ENCODE results near the gene VCAM1. TPM values are rescaled to one million over a fixed set of nuclear protein-coding genes. Genes with fewer than 3 reads are reported as not detected.

VCAM1 gene
- total RNA-seq, 2 experiments from 2014 or later, result not detected

GRCh38 chr1:100731309-100731708 lies 11.8 kb downstream of the VCAM1 start:
- ATAC-seq, result no peak
- Mint-ChIP-seq H3K36me3 (ENCODE audit: low read depth) (no peaks in the 10 kb centered on the region), H3K4me1 (no peaks in the 10 kb centered on the region), H3K27ac (no peak overlapping the region), H3K9me3 (ENCODE audit: low read depth) (no peaks in the 10 kb centered on the region), H3K27me3 (peaks cover 6% of the 10 kb centered on the region), H3K4me3 (no peak overlapping the region)
- DNase-seq, result no peak
- intact Hi-C loops (cut with DNase I, micrococcal nuclease), result no loop called here
- ChIA-PET CTCF (interaction anchor here (1.0 kb wide), 1 partner anchor 73 kb away, joined by 4 read pairs; no protein-coding TSS in a partner anchor), POLR2A (interaction anchor here (0.7 kb wide), 1 partner anchor 449 kb away, joined by 3 read pairs; no protein-coding TSS in a partner anchor)

GRCh38 chr1:100731758-100732157 lies 12.2 kb downstream of the VCAM1 start:
- CTCF ChIA-PET, result no interaction called here
- Mint-ChIP-seq H3K27ac (no peak overlapping the region), H3K27me3 (peaks cover 5% of the 10 kb centered on the region), H3K4me1 (no peaks in the 10 kb centered on the region), H3K4me3 (no peak overlapping the region), H3K36me3 (ENCODE audit: low read depth) (no peaks in the 10 kb centered on the region), H3K9me3 (ENCODE audit: low read depth) (no peaks in the 10 kb centered on the region)
- POLR2A ChIA-PET, result no interaction called here
- ATAC-seq (no peak), DNase-seq (no peak)
- intact Hi-C loops (cut with DNase I, micrococcal nuclease), result no loop called here

- no peak for DNase-seq
- Mint-ChIP-seq H3K4me3 (no peak overlapping the region), H3K27me3 (no peaks in the 10 kb centered on the region), H3K27ac (no peak overlapping the region), H3K9me3 (ENCODE audit: low read depth) (no peaks in the 10 kb centered on the region), H3K36me3 (ENCODE audit: low read depth) (no peaks in the 10 kb centered on the region), H3K4me1 (no peaks in the 10 kb centered on the region)
- intact Hi-C loops (cut with DNase I, micrococcal nuclease), result no loop called here
- CTCF ChIA-PET, result interaction anchor here (0.5 kb wide), 1 partner anchor 961 kb away, joined by 3 read pairs; no protein-coding TSS in a partner anchor
- POLR2A ChIA-PET, result no interaction called here
- ATAC-seq, result no peak
Observed at GRCh38 chr1:100734676-100735075, 15.1 kb downstream of the VCAM1 start.

- Mint-ChIP-seq H3K36me3 (ENCODE audit: low read depth) (no peaks in the 10 kb centered on the region), H3K27me3 (no peaks in the 10 kb centered on the region), H3K27ac (no peak overlapping the region), H3K4me1 (no peaks in the 10 kb centered on the region), H3K4me3 (no peak overlapping the region), H3K9me3 (ENCODE audit: low read depth) (no peaks in the 10 kb centered on the region)
- ATAC-seq (no peak), DNase-seq (no peak)
- ChIA-PET CTCF (interaction anchor here (0.7 kb wide), 1 partner anchor 515 kb away, joined by 3 read pairs; no protein-coding TSS in a partner anchor), POLR2A (no interaction called here)
- intact Hi-C loops (cut with DNase I, micrococcal nuclease), result no loop called here
Observed at GRCh38 chr1:100735244-100735643, 15.7 kb downstream of the VCAM1 start.

GRCh38 chr1:100736324-100736723 lies 16.8 kb downstream of the VCAM1 start:
- no peak overlapping the region for H3K4me3 Mint-ChIP-seq
- H3K27me3 Mint-ChIP-seq, result no peaks in the 10 kb centered on the region
- ATAC-seq (no peak), DNase-seq (no peak)
- no peak overlapping the region for H3K27ac Mint-ChIP-seq
- no peaks in the 10 kb centered on the region for H3K4me1 Mint-ChIP-seq
- H3K9me3 Mint-ChIP-seq (ENCODE audit: low read depth), result no peaks in the 10 kb centered on the region
- POLR2A ChIA-PET, result no interaction called here
- no peaks in the 10 kb centered on the region for H3K36me3 Mint-ChIP-seq (ENCODE audit: low read depth)
- CTCF ChIA-PET, result no interaction called here
- intact Hi-C loops (cut with DNase I, micrococcal nuclease), result no loop called here

- ChIA-PET CTCF (interaction anchor here (1.0 kb wide), 1 partner anchor 13 kb away, joined by 3 read pairs; no protein-coding TSS in a partner anchor), POLR2A (no interaction called here)
- no peak for DNase-seq
- no peak overlapping the region for H3K27ac Mint-ChIP-seq
- no peak overlapping the region for H3K4me3 Mint-ChIP-seq
- intact Hi-C loops (cut with DNase I, micrococcal nuclease), result no loop called here
- no peak for ATAC-seq
- H3K4me1 Mint-ChIP-seq, result no peaks in the 10 kb centered on the region
- H3K36me3 Mint-ChIP-seq (ENCODE audit: low read depth), result no peaks in the 10 kb centered on the region
- H3K9me3 Mint-ChIP-seq (ENCODE audit: low read depth), result no peaks in the 10 kb centered on the region
- H3K27me3 Mint-ChIP-seq, result no peaks in the 10 kb centered on the region
Observed at GRCh38 chr1:100736746-100737145, 17.2 kb downstream of the VCAM1 start.

- Mint-ChIP-seq H3K4me3 (no peak overlapping the region), H3K27ac (no peak overlapping the region), H3K36me3 (ENCODE audit: low read depth) (no peaks in the 10 kb centered on the region), H3K9me3 (ENCODE audit: low read depth) (no peaks in the 10 kb centered on the region), H3K4me1 (no peaks in the 10 kb centered on the region), H3K27me3 (peaks cover 8% of the 10 kb centered on the region)
- CTCF ChIA-PET, result no interaction called here
- ATAC-seq, result no peak
- intact Hi-C loops (cut with DNase I, micrococcal nuclease), result no loop called here
- DNase-seq, result no peak
- POLR2A ChIA-PET, result no interaction called here
Observed at GRCh38 chr1:100746542-100746932, 27.0 kb downstream of the VCAM1 start.

- H3K36me3 Mint-ChIP-seq (ENCODE audit: low read depth), result no peaks in the 10 kb centered on the region
Observed at GRCh38 chr1:100747771-100748170, 28.2 kb downstream of the VCAM1 start.

GRCh38 chr1:100750005-100750885 lies 30.7 kb downstream of the VCAM1 start:
- Mint-ChIP-seq H3K36me3 (ENCODE audit: low read depth) (no peaks in the 10 kb centered on the region), H3K27ac (no peak overlapping the region), H3K9me3 (ENCODE audit: low read depth) (no peaks in the 10 kb centered on the region), H3K4me1 (no peaks in the 10 kb centered on the region), H3K4me3 (no peak overlapping the region), H3K27me3 (peaks cover 5% of the 10 kb centered on the region)
- no peak for ATAC-seq
- intact Hi-C loops (cut with DNase I, micrococcal nuclease), result no loop called here
- CTCF ChIA-PET, result interaction anchor here (0.5 to 0.7 kb wide), 2 partner anchors 118 to 223 kb away, joined by 3 read pairs; no protein-coding TSS in a partner anchor
- DNase-seq, result no peak
- POLR2A ChIA-PET, result no interaction called here

More at GRCh38 chr1:100747771-100748170, 28.2 kb downstream of the VCAM1 start:
- Mint-ChIP-seq H3K4me1 (no peaks in the 10 kb centered on the region), H3K4me3 (no peak overlapping the region), H3K27ac (no peak overlapping the region), H3K9me3 (ENCODE audit: low read depth) (no peaks in the 10 kb centered on the region), H3K27me3 (peaks cover 11% of the 10 kb centered on the region)
- intact Hi-C loops (cut with DNase I, micrococcal nuclease), result no loop called here
- no peak for ATAC-seq
- no peak for DNase-seq
- ChIA-PET CTCF (no interaction called here), POLR2A (no interaction called here)

GRCh38 chr1:100752791-100753190 lies 33.2 kb downstream of the VCAM1 start:
- ChIA-PET CTCF (no interaction called here), POLR2A (no interaction called here)
- no peak for DNase-seq
- Mint-ChIP-seq H3K27me3 (peaks cover 8% of the 10 kb centered on the region), H3K36me3 (ENCODE audit: low read depth) (no peaks in the 10 kb centered on the region), H3K9me3 (ENCODE audit: low read depth) (no peaks in the 10 kb centered on the region), H3K4me1 (no peaks in the 10 kb centered on the region), H3K4me3 (no peak overlapping the region), H3K27ac (no peak overlapping the region)
- intact Hi-C loops (cut with DNase I, micrococcal nuclease), result no loop called here
- no peak for ATAC-seq

GRCh38 chr1:100757946-100758345 lies 38.4 kb downstream of the VCAM1 start:
- Mint-ChIP-seq H3K4me1 (no peaks in the 10 kb centered on the region), H3K36me3 (ENCODE audit: low read depth) (no peaks in the 10 kb centered on the region), H3K4me3 (no peak overlapping the region), H3K27me3 (peaks cover 8% of the 10 kb centered on the region), H3K9me3 (ENCODE audit: low read depth) (no peaks in the 10 kb centered on the region), H3K27ac (no peak overlapping the region)
- no peak for DNase-seq
- ChIA-PET POLR2A (no interaction called here), CTCF (interaction anchor here (0.6 kb wide), 1 partner anchor 12 kb away, joined by 3 read pairs; no protein-coding TSS in a partner anchor)
- intact Hi-C loops (cut with DNase I, micrococcal nuclease), result no loop called here
- no peak for ATAC-seq

GRCh38 chr1:100759188-100759587 lies 39.6 kb downstream of the VCAM1 start:
- ChIA-PET POLR2A (no interaction called here), CTCF (interaction anchor here (0.7 kb wide), 1 partner anchor 10 kb away, joined by 3 read pairs; no protein-coding TSS in a partner anchor)
- no peak for ATAC-seq

More at GRCh38 chr1:100759188-100759587, 39.6 kb downstream of the VCAM1 start:
- Mint-ChIP-seq H3K9me3 (ENCODE audit: low read depth) (no peaks in the 10 kb centered on the region), H3K27me3 (peaks cover 8% of the 10 kb centered on the region), H3K27ac (no peak overlapping the region), H3K36me3 (ENCODE audit: low read depth) (no peaks in the 10 kb centered on the region), H3K4me3 (no peak overlapping the region), H3K4me1 (no peaks in the 10 kb centered on the region)
- no peak for DNase-seq
- intact Hi-C loops (cut with DNase I, micrococcal nuclease), result no loop called here

All from activated CD4-positive, alpha-beta T cell treated with anti-CD3 and anti-CD28 coated beads for 36 hours (primary cell).